ENCODE results near the gene EGFLAM. TPM values are rescaled to one million over a fixed set of nuclear protein-coding genes. Genes with fewer than 3 reads are reported as not detected.
A peak's percentile ranks its signal among the peaks of the same experiment; 100 is the strongest.

The EGFLAM gene
- total and polyA plus RNA-seq, 10 of the 15 experiments (the other 5 are each of a cell fraction or from before 2014, with no cell fraction given) = 0.37 TPM; not detected in 9

DNA sequence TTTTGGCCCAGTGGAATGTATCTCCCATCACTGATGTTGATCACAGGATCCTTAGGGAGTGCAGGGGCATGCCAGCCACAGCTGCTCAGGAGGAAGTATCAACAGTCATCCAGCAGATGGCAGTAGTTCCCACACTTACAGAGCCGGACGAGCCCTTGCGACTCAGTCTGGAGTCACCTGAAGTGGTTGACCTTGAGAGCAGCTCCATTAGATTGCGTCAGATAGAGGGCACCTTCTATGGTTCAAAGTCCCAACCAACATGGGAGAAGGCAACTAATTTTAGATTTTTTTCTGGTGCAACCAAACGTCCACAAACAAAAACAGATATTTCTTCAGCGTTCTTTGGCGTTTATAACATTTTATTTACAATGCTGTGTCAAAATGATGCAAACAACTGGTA lies 124.5 kb downstream of the EGFLAM start (continued):
- TF ChIP-seq MEF2B (IDR thresholded peaks at IDR 0.05; ENCODE audit: partially characterized antibody, poor library complexity, severe bottlenecking) (no peak), TCF7 (IDR thresholded peaks at IDR 0.05; ENCODE audit: borderline replicate concordance) (no peak), GATAD2B (conservative IDR thresholded peaks at IDR 0.05; ENCODE audit: low read depth) (no peak), SMARCA5 (IDR thresholded peaks at IDR 0.05) (no peak), EZH2 (IDR thresholded peaks at IDR 0.05; ENCODE audit: borderline replicate concordance, control insufficient read depth, low read depth, low read length) (no peak), SMC3 (IDR thresholded peaks at IDR 0.05; ENCODE audit: borderline replicate concordance, low read length) (peak; percentile 36; the same call in 1 of the 2 replicates), FOXK2 (IDR thresholded peaks at IDR 0.05) (no peak), CBX5 (IDR thresholded peaks at IDR 0.05; ENCODE audit: low read depth) (no peak), NR2F1 (conservative IDR thresholded peaks at IDR 0.05) (no peak), CREB1 (IDR thresholded peaks at IDR 0.05; ENCODE audit: low read depth) (no peak)
- TF ChIP-seq, protein P1, sequence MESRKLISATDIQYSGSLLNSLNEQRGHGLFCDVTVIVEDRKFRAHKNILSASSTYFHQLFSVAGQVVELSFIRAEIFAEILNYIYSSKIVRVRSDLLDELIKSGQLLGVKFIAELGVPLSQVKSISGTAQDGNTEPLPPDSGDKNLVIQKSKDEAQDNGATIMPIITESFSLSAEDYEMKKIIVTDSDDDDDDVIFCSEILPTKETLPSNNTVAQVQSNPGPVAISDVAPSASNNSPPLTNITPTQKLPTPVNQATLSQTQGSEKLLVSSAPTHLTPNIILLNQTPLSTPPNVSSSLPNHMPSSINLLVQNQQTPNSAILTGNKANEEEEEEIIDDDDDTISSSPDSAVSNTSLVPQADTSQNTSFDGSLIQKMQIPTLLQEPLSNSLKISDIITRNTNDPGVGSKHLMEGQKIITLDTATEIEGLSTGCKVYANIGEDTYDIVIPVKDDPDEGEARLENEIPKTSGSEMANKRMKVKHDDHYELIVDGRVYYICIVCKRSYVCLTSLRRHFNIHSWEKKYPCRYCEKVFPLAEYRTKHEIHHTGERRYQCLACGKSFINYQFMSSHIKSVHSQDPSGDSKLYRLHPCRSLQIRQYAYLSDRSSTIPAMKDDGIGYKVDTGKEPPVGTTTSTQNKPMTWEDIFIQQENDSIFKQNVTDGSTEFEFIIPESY (IDR thresholded peaks at IDR 0.05) = no peak

DNA sequence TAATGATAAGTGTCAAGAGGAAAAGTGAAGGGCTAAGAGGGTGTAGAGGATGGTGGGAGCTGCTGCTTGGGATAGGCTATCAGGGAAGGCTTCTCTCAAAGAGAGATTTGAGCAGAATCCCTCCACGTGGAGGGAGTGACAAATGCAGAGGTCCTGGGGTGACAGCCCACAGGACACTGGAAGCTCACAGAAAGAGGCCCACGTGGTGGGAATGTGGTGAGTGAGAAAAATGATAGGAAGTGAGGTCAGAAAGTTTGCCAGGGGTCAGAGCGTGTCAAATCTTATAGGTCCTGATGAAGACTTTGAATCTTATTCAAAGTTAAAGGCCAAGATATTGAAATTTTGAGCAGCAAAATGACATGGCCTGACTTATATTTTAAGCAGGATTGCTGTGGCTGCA lies 125.3 kb downstream of the EGFLAM start:
- ChIA-PET CTCF (interaction anchor here (1.1 to 3.6 kb wide), 9 partner anchors 12 to 994 kb away, joined by 3 to 30 read pairs (median 6); no protein-coding TSS in a partner anchor), POLR2A (no interaction called here), RAD21 (ENCODE audit: unreplicated experiment) (no interaction called here), SMC1A (ENCODE audit: uncharacterized antibody, unreplicated experiment) (interaction anchor here (1.9 kb wide), 1 partner anchor 426 kb away, joined by 10 read pairs; no protein-coding TSS in a partner anchor)
- H3K9me3 ChIP-seq (replicated peaks; ENCODE audit: control insufficient read depth, insufficient read depth, low read length) = no peaks in the 10 kb centered on the region
- no peak overlapping the region for H2AFZ ChIP-seq (ENCODE audit: control insufficient read depth, low read depth, low read length)
- H3K4me3 ChIP-seq = no peak overlapping the region
- no peaks in the 10 kb centered on the region for H4K20me1 ChIP-seq (ENCODE audit: control insufficient read depth, insufficient read depth)
- intact Hi-C loops (cut with micrococcal nuclease; ENCODE audit: unreplicated experiment) (loop anchor here (2.0 kb wide), 1 partner anchor 427 kb away; no protein-coding TSS in a partner anchor), in situ Hi-C loops (cut with MboI) (no loop called here)
- H3K79me2 ChIP-seq (ENCODE audit: control insufficient read depth, insufficient read depth, low read length) = no peaks in the 10 kb centered on the region
- no TSS peak for BruUV-seq (replicated peaks)
- DNase-seq (ENCODE audit: low read depth, low spot score) = no peak
- FAIRE-seq = no peak
- H3K27me3 ChIP-seq (replicated peaks in 1 of 2; ENCODE audit: control insufficient read depth in 2 of 2, insufficient read depth in 2 of 2, low read length in 1 of 2) = no peaks in the 10 kb centered on the region
- WGBS (ENCODE audit: insufficient coverage, insufficient replicate concordance, low lambda C conversion rate, missing lambda C conversion rate) = 6% methylated on average over 3 of the region's 3 CpGs
- no peaks in the 10 kb centered on the region for H3K36me3 ChIP-seq (ENCODE audit: control insufficient read depth in 2 of 2, insufficient read depth in 2 of 2, low read length in 1 of 2)
- no peak overlapping the region for H3K27ac ChIP-seq (ENCODE audit: control insufficient read depth, insufficient read depth)
- no peak overlapping the region for H3K4me2 ChIP-seq (ENCODE audit: control insufficient read depth, insufficient read depth)
- no peaks in the 10 kb centered on the region for H3K4me1 ChIP-seq (ENCODE audit: control insufficient read depth, insufficient read depth, low read length)
- no peak overlapping the region for H3K9ac ChIP-seq (ENCODE audit: control insufficient read depth, insufficient read depth, low read length)
- ATAC-seq = no peak
- TF ChIP-seq SMC3 (IDR thresholded peaks at IDR 0.05; ENCODE audit: borderline replicate concordance, low read length) (no peak), BACH1 (IDR thresholded peaks at IDR 0.05; ENCODE audit: borderline replicate concordance) (no peak), POLR2AphosphoS5 (IDR thresholded peaks at IDR 0.05; ENCODE audit: low read length) (no peak), IRF4 (IDR thresholded peaks at IDR 0.05; ENCODE audit: low read depth, low read length) (no peak), RFX5 (IDR thresholded peaks at IDR 0.05; ENCODE audit: low read depth, low read length) (no peak), EP300 (IDR thresholded peaks at IDR 0.05; ENCODE audit: borderline replicate concordance in 1 of 2, control insufficient read depth in 1 of 2, low read depth in 2 of 2, low read length in 2 of 2) (no peak), EGR1 (IDR thresholded peaks at IDR 0.05; ENCODE audit: borderline replicate concordance in 1 of 2, low read depth in 2 of 2, low read length in 2 of 2) (no peak), TCF3 (IDR thresholded peaks at IDR 0.05; ENCODE audit: borderline replicate concordance, insufficient read depth, low read depth, low read length) (no peak), RELA (IDR thresholded peaks at IDR 0.05; ENCODE audit: borderline replicate concordance, partially characterized antibody) (no peak)
- TF ChIP-seq, protein P2, sequence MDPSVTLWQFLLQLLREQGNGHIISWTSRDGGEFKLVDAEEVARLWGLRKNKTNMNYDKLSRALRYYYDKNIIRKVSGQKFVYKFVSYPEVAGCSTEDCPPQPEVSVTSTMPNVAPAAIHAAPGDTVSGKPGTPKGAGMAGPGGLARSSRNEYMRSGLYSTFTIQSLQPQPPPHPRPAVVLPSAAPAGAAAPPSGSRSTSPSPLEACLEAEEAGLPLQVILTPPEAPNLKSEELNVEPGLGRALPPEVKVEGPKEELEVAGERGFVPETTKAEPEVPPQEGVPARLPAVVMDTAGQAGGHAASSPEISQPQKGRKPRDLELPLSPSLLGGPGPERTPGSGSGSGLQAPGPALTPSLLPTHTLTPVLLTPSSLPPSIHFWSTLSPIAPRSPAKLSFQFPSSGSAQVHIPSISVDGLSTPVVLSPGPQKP (IDR thresholded peaks at IDR 0.05; ENCODE audit: low read depth, low read length) = no peak

Data from GM12878 (cell line).